ENCODE data around the gene SOX5. TPM values are rescaled to one million over a fixed set of nuclear protein-coding genes. Genes with fewer than 3 reads are reported as not detected.
A peak's percentile ranks its signal among the peaks of the same experiment; 100 is the strongest.

SOX5 gene
- total and polyA plus RNA-seq, 2 of the 8 experiments (the other 6 are each of a cell fraction or from before 2014, with no cell fraction given): 2.2 to 2.6 TPM

GRCh38 chr12:23640754-23641153 lies 308.7 kb downstream of the SOX5 start:
- Histone ChIP-seq H3K79me1 (ENCODE audit: low read depth, low read length) (no peaks in the 10 kb centered on the region), H4K5ac (ENCODE audit: insufficient read length, low read depth, low read length) (peak overlapping the region; percentile 90), H4K91ac (replicated peaks; ENCODE audit: insufficient read length, low read length) (no peak overlapping the region), H2BK5ac (ENCODE audit: low read depth, low read length) (peak overlapping the region; percentile 17; the same call in 1 of the 2 replicates), H2BK20ac (ENCODE audit: low read length) (no peak overlapping the region), H3K36me3 (ENCODE audit: control insufficient read depth in 2 of 4, insufficient read depth in 4 of 4, low read length in 3 of 4) (no peaks in the 10 kb centered on the region; a peak in 1 of 8 replicates), H3K4me1 (replicated peaks in 1 of 4; ENCODE audit: control insufficient read depth in 3 of 4, insufficient read depth in 4 of 4, low read length in 3 of 4) (peaks cover 0 to 14% (median 5%) of the 10 kb centered on the region in 4 experiments; a peak in 4 of 7 replicates), H2AK5ac (ENCODE audit: low read depth, low read length) (no peak overlapping the region), H4K8ac (ENCODE audit: extremely low read depth, insufficient read depth, low read length) (no peak overlapping the region), H2AFZ (ENCODE audit: low read length) (no peak overlapping the region), H3K4me3 (ENCODE audit: extremely low read depth in 1 of 4, insufficient read depth in 2 of 4, low read depth in 3 of 4, low read length in 4 of 4) (peak overlapping the region in 1 of 4 experiments; percentile 34; a peak in 1 of 8 replicates), H3K9ac (replicated peaks in 1 of 4; ENCODE audit: extremely low read depth in 1 of 4, low read depth in 3 of 4, low read length in 3 of 4) (no peak overlapping the region), H3K79me2 (ENCODE audit: control insufficient read depth in 1 of 2, insufficient read depth in 2 of 2, low read length in 2 of 2) (no peaks in the 10 kb centered on the region), H3K27me3 (replicated peaks in 1 of 4; ENCODE audit: control insufficient read depth in 3 of 4, extremely low read depth in 1 of 4, insufficient read depth in 3 of 4, low read length in 3 of 4) (no peaks in the 10 kb centered on the region), H3K18ac (ENCODE audit: extremely low read depth, low read length) (peak overlapping the region; percentile 53; the same call in 1 of the 2 replicates), H2BK12ac (ENCODE audit: low read depth, low read length) (no peak overlapping the region), H2BK120ac (replicated peaks; ENCODE audit: low read depth, low read length) (no peak overlapping the region), H3K9me3 (ENCODE audit: insufficient read depth in 2 of 2, low read depth in 1 of 2, low read length in 1 of 2) (no peaks in the 10 kb centered on the region), H3K23me2 (ENCODE audit: low read depth, low read length) (no peaks in the 10 kb centered on the region), H2BK15ac (ENCODE audit: low read length) (no peak overlapping the region), H4K20me1 (replicated peaks in 1 of 2; ENCODE audit: control insufficient read depth in 1 of 2, insufficient read depth in 2 of 2, low read length in 2 of 2) (no peaks in the 10 kb centered on the region), H3K23ac (ENCODE audit: insufficient read length) (no peak overlapping the region), H3K56ac (replicated peaks; ENCODE audit: insufficient read length, low read depth, low read length) (no peak overlapping the region), H3K14ac (ENCODE audit: insufficient read length) (no peak overlapping the region), H3K4me2 (ENCODE audit: insufficient read depth in 1 of 2, low read depth in 2 of 2, low read length in 2 of 2) (peak overlapping the region; percentile 41 to 49), H3K27ac (ENCODE audit: low read depth, low read length) (peak overlapping the region; percentile 39; the same call in 1 of the 2 replicates), H3K4ac (replicated peaks; ENCODE audit: insufficient read length, low read depth, low read length) (no peak overlapping the region)
- ChIA-PET CTCF (ENCODE audit: partially characterized antibody) (no interaction called here), POLR2A (ENCODE audit: partially characterized antibody) (interaction anchor here (0.9 to 1.5 kb wide), 5 partner anchors 10 to 105 kb away, joined by 3 to 4 read pairs (median 3); no protein-coding TSS in a partner anchor)
- DNase-seq (ENCODE audit: low read depth in 1 of 2, low spot score in 2 of 2) (peak in 1 of 2 experiments; percentile 47), FAIRE-seq (no peak)
- WGBS, 2 experiments (ENCODE audit: extremely low coverage in 1 of 2, insufficient coverage in 1 of 2, insufficient read length in 1 of 2, insufficient replicate concordance in 2 of 2, low coverage in 1 of 2, low lambda C conversion rate in 2 of 2, missing lambda C conversion rate in 1 of 2): 13% methylated on average over 4 of the region's 4 CpGs; no CpG with 5 or more reads in 1 of the 2 experiments
- TF ChIP-seq EP300 (IDR thresholded peaks at IDR 0.05; ENCODE audit: borderline replicate concordance in 1 of 2, low read depth in 2 of 2, low read length in 2 of 2) (peak in 1 of 2 experiments; percentile 30; a peak in 1 of 3 replicates), SP1 (IDR thresholded peaks at IDR 0.05; ENCODE audit: low read depth, low read length) (peak; percentile 31; the same call in 1 of the 2 replicates), MAFK (IDR thresholded peaks at IDR 0.05; ENCODE audit: low read depth, low read length) (0 out of 2 replicates have a peak, but pooled peaks have one; percentile 41), POLR2AphosphoS5 (IDR thresholded peaks at IDR 0.05; ENCODE audit: low read depth, low read length) (no peak), TCF12 (IDR thresholded peaks at IDR 0.05; ENCODE audit: low read depth, low read length) (peak; percentile 76)
